Activated CD4-positive, CD25-positive, alpha-beta regulatory T cell treated with anti-CD3 and anti-CD28 coated beads, Interleukin-2, amount 50 U/mL, for 72 hours (primary cell): ENCODE measurements around the gene TMC4.
A peak's percentile ranks its signal among the peaks of the same experiment; 100 is the strongest.
"Not testable (repeated sequence)": the region's sequence is repeated elsewhere in the genome, so short reads cannot be mapped to it uniquely, and the experiment has no call there.

Experiments used
- DNase-seq: peaks from one replicate; pipeline ENCODE4 v3.0.0; 2021

TMC4 gene

GRCh38 chr19:54178581-54179261 is 5.8 kb upstream of the TMC4 start:
- DNase-seq, result no peak

GRCh38 chr19:54173951-54174834 is 1.2 kb upstream of the TMC4 start:
- no peak for DNase-seq

GRCh38 chr19:54173359-54173699 is 369 bp upstream of the TMC4 start:
- no peak for DNase-seq

GRCh38 chr19:54171736-54172431 is 1.1 kb downstream of the TMC4 start:
- DNase-seq, result not testable (repeated sequence)

GRCh38 chr19:54169149-54169740 is 3.7 kb downstream of the TMC4 start:
- DNase-seq, result no peak

- peak; percentile 95 for DNase-seq
Observed at GRCh38 chr19:54168174-54168917, 4.6 kb downstream of the TMC4 start.

GRCh38 chr19:54165222-54165621 is 7.7 kb downstream of the TMC4 start:
- no peak for DNase-seq

GRCh38 chr19:54164369-54165068 is 8.4 kb downstream of the TMC4 start:
- peak; percentile 64 for DNase-seq

GRCh38 chr19:54162884-54163283 is 10.1 kb downstream of the TMC4 start:
- no peak for DNase-seq

GRCh38 chr19:54162241-54162805 is 10.6 kb downstream of the TMC4 start:
- peak; percentile 80 for DNase-seq

- no peak for DNase-seq
Observed at GRCh38 chr19:54160854-54161253, 12.1 kb downstream of the TMC4 start.

- no peak for DNase-seq
Observed at GRCh38 chr19:54160182-54160811, 12.7 kb downstream of the TMC4 start.

- peak; percentile 94 for DNase-seq
Observed at GRCh38 chr19:54159352-54160181, 13.4 kb downstream of the TMC4 start, which contains the start of gene LENG1. LENG1 (minus strand) TSS chr19:54159721; CDS start chr19:54159695, 26 bp downstream.

- no peak for DNase-seq
Observed at GRCh38 chr19:54158812-54159351, 14.1 kb downstream of the TMC4 start.

- no peak for DNase-seq
Observed at GRCh38 chr19:54156953-54157352, 16.0 kb downstream of the TMC4 start.

- DNase-seq, result no peak
Observed at GRCh38 chr19:54156490-54156889, 16.5 kb downstream of the TMC4 start.

- DNase-seq, result no peak
Observed at GRCh38 chr19:54155694-54156093, 17.3 kb downstream of the TMC4 start.

- DNase-seq, result no peak
Observed at GRCh38 chr19:54154603-54155345, 18.2 kb downstream of the TMC4 start.
